GM08714 (cell line): Measurements from ENCODE around the gene RALY.
A peak's percentile ranks its signal among the peaks of the same experiment; 100 is the strongest.

Experiments used
- H3K4me3 ChIP-seq: fragments of 200-500 bp; sonication (Bioruptor generic); 2 replicates; pipeline ENCODE4 v1.5.1; 2014; ENCODE audit warnings: mild to moderate bottlenecking, low read length, inconsistent platforms
- ZNF274 ChIP-seq: IDR thresholded peaks from 2 replicates; pipeline ENCODE4 v1.6.1; 2012; ENCODE audit warnings: mild to moderate bottlenecking, low read depth, low read length

RALY gene

GRCh38 chr20:33993576-33994221 lies at the start of gene RALY:
TSS of gene RALY (plus strand) at chr20:33993911. CDS start at chr20:34072075, 78,164 bp downstream.
- peak within 1 kb of the TSS; percentile 96 for H3K4me3 ChIP-seq
- no peak for TF ChIP-seq ZNF274

- H3K4me3 ChIP-seq: no peak overlapping the region
- TF ChIP-seq ZNF274: no peak
Observed at GRCh38 chr20:33944914-33945313, 48.8 kb upstream of the RALY start.

GRCh38 chr20:33945391-33946081 lies 48.2 kb upstream of the RALY start:
- H3K4me3 ChIP-seq: no peak overlapping the region
- no peak for TF ChIP-seq ZNF274

- no peak overlapping the region for H3K4me3 ChIP-seq
- no peak for TF ChIP-seq ZNF274
Observed at GRCh38 chr20:33947709-33948295, 45.9 kb upstream of the RALY start.

GRCh38 chr20:33948480-33948879 lies 45.2 kb upstream of the RALY start:
- H3K4me3 ChIP-seq: no peak overlapping the region
- TF ChIP-seq ZNF274: no peak

- H3K4me3 ChIP-seq: no peak overlapping the region
- no peak for TF ChIP-seq ZNF274
Observed at GRCh38 chr20:33951171-33951570, 42.5 kb upstream of the RALY start.

- no peak for TF ChIP-seq ZNF274
Observed at GRCh38 chr20:33954504-33954903, 39.2 kb upstream of the RALY start.

GRCh38 chr20:33963751-33964150 lies 30.0 kb upstream of the RALY start:
- H3K4me3 ChIP-seq: no peak overlapping the region
- no peak for TF ChIP-seq ZNF274

More at GRCh38 chr20:33954504-33954903, 39.2 kb upstream of the RALY start:
- no peak overlapping the region for H3K4me3 ChIP-seq

- TF ChIP-seq ZNF274: no peak
- H3K4me3 ChIP-seq: no peak overlapping the region
Observed at GRCh38 chr20:33964441-33964840, 29.3 kb upstream of the RALY start.

GRCh38 chr20:33967126-33967525 lies 26.6 kb upstream of the RALY start:
- no peak for TF ChIP-seq ZNF274
- no peak overlapping the region for H3K4me3 ChIP-seq

GRCh38 chr20:33969563-33969962 lies 24.1 kb upstream of the RALY start:
- TF ChIP-seq ZNF274: no peak
- H3K4me3 ChIP-seq: no peak overlapping the region

- no peak for TF ChIP-seq ZNF274
- no peak overlapping the region for H3K4me3 ChIP-seq
Observed at GRCh38 chr20:33970229-33970628, 23.5 kb upstream of the RALY start.

GRCh38 chr20:33971147-33971975 lies 22.4 kb upstream of the RALY start:
- H3K4me3 ChIP-seq: no peak overlapping the region
- TF ChIP-seq ZNF274: no peak

- H3K4me3 ChIP-seq: no peak overlapping the region
- TF ChIP-seq ZNF274: no peak
Observed at GRCh38 chr20:33976959-33977358, 16.8 kb upstream of the RALY start.
